Measurements from ENCODE around the gene MERTK. TPM values are rescaled to one million over a fixed set of nuclear protein-coding genes. Genes with fewer than 3 reads are reported as not detected.

The MERTK gene
- total RNA-seq, 1 experiment from 2014 or later = 8.7 TPM

DNA sequence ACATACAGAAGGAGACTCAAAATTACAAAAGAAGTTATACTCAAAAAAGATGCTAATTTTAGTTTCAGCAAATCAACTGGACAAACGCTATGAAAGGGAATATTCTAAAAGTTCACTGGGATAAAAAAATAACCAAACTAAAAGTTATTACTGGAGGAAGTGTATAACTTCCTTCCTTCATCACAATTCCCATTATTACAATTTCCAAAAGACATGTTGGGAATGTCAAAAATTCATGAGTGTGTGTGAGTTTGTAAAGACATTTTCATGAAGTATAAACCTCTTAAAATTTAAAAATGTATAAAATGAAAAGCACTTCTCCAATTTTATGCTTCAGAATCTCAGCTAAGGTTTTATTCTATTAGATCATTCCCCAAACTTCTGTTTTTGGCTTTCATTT is 67.8 kb downstream of the MERTK start:
- Histone ChIP-seq H3K4me3 (ENCODE audit: insufficient read depth, low read depth, low read length) (no peak overlapping the region), H3K27me3 (ENCODE audit: control insufficient read depth, insufficient read depth, low read length) (no peaks in the 10 kb centered on the region), H3K36me3 (replicated peaks; ENCODE audit: control insufficient read depth, insufficient read depth, low read length) (no peaks in the 10 kb centered on the region)
- DNase-seq = no peak

DNA sequence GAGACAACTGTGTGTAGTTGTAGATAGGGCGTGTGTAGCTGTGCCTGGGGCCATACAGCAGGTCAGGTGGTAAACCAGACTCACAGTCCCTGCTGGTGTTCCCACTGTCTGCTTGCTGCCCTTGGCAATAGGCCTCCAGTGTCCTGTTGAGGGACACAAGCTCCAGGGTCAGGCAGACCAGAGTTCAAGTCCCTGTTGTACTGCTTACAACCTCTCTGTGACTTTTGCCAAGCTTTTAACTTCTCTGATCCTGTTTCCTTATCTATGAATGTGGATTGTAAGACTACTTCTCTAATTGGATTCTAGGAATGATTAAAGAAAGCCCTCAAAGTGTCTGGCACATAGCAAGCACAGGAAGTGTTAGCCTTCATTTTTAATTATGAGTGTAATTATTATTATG is 68.6 kb downstream of the MERTK start:
- Histone ChIP-seq H3K27me3 (ENCODE audit: control insufficient read depth, insufficient read depth, low read length) (no peaks in the 10 kb centered on the region), H3K36me3 (replicated peaks; ENCODE audit: control insufficient read depth, insufficient read depth, low read length) (no peaks in the 10 kb centered on the region), H3K4me3 (ENCODE audit: insufficient read depth, low read depth, low read length) (no peak overlapping the region)
- no peak for DNase-seq

DNA sequence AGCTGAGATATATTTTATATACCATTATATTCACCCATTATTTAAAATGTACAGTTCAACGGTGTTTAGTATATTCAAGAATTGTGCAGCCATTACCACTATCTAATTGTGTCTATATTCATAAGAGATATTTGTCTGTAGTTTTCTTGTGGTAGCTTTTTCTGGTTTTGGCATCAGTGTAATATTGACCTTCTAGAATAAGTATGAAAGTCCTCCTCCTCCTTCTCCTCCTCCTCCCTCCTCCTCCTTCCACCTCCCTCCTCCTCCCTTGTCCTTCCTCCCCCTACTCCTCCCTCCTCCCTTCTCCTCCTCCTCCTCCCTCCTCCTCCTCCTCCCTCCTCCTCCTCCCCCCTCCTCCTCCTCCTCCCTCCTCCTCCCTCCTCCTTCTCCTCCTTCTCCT is 72.0 kb downstream of the MERTK start:
- Histone ChIP-seq H3K4me3 (ENCODE audit: insufficient read depth, low read depth, low read length) (no peak overlapping the region), H3K27me3 (ENCODE audit: control insufficient read depth, insufficient read depth, low read length) (no peaks in the 10 kb centered on the region), H3K36me3 (replicated peaks; ENCODE audit: control insufficient read depth, insufficient read depth, low read length) (no peaks in the 10 kb centered on the region; the same call in 1 of the 2 replicates)

DNA sequence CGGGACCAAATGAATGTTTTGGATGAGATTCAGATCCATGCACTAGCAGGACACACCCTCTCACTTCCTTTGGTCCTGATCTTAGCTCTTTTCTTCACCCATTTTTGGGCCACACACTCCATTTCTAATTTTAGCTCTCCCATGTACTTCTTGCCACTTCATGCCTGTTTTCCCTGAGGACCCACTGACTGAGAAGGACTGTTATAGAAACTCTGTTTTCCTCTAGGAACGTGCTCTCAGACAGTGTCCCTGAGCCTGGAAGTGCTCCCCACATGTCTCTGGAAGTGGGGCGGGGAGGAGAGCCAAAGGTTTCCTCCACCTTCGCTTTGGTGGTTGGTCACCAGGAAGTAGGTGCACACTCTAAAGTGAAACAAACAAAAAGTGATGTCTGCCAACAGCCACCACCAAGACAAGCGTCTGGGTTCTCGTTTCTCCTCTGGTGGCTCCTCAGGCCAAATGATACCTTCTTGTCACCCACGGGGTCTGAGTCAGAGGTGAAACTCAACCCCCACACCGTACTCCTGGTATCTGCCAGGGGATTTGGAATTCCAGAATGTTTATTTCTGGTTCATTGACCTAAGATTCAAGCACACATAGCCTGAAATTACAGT is 74.7 kb downstream of the MERTK start:
- H3K36me3 ChIP-seq (replicated peaks; ENCODE audit: control insufficient read depth, insufficient read depth, low read length) = no peaks in the 10 kb centered on the region; the same call in 1 of the 2 replicates

More for the DNA sequence above, 72.0 kb downstream of the MERTK start:
- DNase-seq = no peak

GRCh38 chr2:111973701-111974100 is 75.3 kb downstream of the MERTK start:
- Histone ChIP-seq H3K27me3 (ENCODE audit: control insufficient read depth, insufficient read depth, low read length) (no peaks in the 10 kb centered on the region), H3K4me3 (ENCODE audit: insufficient read depth, low read depth, low read length) (no peak overlapping the region), H3K36me3 (replicated peaks; ENCODE audit: control insufficient read depth, insufficient read depth, low read length) (no peaks in the 10 kb centered on the region; the same call in 1 of the 2 replicates)
- DNase-seq = no peak

More for the DNA sequence above, 74.7 kb downstream of the MERTK start:
- DNase-seq = no peak
- Histone ChIP-seq H3K27me3 (ENCODE audit: control insufficient read depth, insufficient read depth, low read length) (no peaks in the 10 kb centered on the region), H3K4me3 (ENCODE audit: insufficient read depth, low read depth, low read length) (no peak overlapping the region)

DNA sequence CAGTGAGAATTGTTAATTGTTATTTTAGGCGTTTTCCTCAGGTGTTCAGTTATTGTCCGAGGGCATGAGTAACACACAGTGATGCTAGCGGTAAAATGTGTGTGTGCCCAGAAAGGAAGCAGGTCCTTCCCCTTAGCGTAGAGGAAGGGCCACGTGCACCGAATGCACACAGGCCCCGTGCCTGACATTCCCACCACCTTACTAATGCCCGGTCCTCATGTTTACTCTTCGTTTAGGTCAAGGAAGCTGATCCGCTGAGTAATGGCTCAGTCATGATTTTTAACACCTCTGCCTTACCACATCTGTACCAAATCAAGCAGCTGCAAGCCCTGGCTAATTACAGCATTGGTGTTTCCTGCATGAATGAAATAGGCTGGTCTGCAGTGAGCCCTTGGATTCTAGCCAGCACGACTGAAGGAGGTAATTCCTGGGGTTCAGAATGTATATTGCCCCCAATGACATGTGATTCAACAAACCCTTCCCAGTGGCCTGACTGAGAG is 76.7 kb downstream of the MERTK start:
- Histone ChIP-seq H3K4me3 (ENCODE audit: insufficient read depth, low read depth, low read length) (no peak overlapping the region), H3K36me3 (replicated peaks; ENCODE audit: control insufficient read depth, insufficient read depth, low read length) (no peaks in the 10 kb centered on the region; the same call in 1 of the 2 replicates), H3K27me3 (ENCODE audit: control insufficient read depth, insufficient read depth, low read length) (no peaks in the 10 kb centered on the region)
- DNase-seq = no peak

DNA sequence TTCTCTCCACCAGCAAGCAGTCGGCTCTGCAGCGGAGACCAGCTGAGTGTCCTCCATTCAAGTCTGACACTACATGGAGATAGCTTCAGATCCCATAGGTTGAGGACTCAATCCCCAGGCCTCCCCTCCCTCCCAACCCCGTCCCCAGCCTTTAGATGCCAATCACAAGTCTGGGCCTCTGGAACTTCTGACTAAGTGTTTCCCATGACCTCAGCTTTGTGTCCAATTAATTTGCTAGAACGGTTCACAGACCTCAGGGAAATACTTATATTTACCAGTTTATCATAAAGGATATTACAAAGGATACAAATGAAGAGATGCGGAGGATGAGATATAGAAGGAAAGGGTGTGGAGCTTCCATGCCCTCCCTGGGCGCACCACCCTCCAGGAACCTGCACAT is 77.4 kb downstream of the MERTK start:
- no peaks in the 10 kb centered on the region for H3K27me3 ChIP-seq (ENCODE audit: control insufficient read depth, insufficient read depth, low read length)
- no peak for DNase-seq
- H3K4me3 ChIP-seq (ENCODE audit: insufficient read depth, low read depth, low read length) = no peak overlapping the region
- no peaks in the 10 kb centered on the region; the same call in 1 of the 2 replicates for H3K36me3 ChIP-seq (replicated peaks; ENCODE audit: control insufficient read depth, insufficient read depth, low read length)

GRCh38 chr2:111977240-111977639 is 78.8 kb downstream of the MERTK start:
- Histone ChIP-seq H3K36me3 (replicated peaks; ENCODE audit: control insufficient read depth, insufficient read depth, low read length) (no peaks in the 10 kb centered on the region; the same call in 1 of the 2 replicates), H3K4me3 (ENCODE audit: insufficient read depth, low read depth, low read length) (no peak overlapping the region), H3K27me3 (ENCODE audit: control insufficient read depth, insufficient read depth, low read length) (no peaks in the 10 kb centered on the region)
- DNase-seq = no peak

GRCh38 chr2:111978452-111979170 is 80.2 kb downstream of the MERTK start:
- H3K4me3 ChIP-seq (ENCODE audit: insufficient read depth, low read depth, low read length) = no peak overlapping the region
- DNase-seq = no peak
- H3K27me3 ChIP-seq (ENCODE audit: control insufficient read depth, insufficient read depth, low read length) = no peaks in the 10 kb centered on the region
- H3K36me3 ChIP-seq (replicated peaks; ENCODE audit: control insufficient read depth, insufficient read depth, low read length) = peaks cover 3% of the 10 kb centered on the region; the same call in 1 of the 2 replicates

DNA sequence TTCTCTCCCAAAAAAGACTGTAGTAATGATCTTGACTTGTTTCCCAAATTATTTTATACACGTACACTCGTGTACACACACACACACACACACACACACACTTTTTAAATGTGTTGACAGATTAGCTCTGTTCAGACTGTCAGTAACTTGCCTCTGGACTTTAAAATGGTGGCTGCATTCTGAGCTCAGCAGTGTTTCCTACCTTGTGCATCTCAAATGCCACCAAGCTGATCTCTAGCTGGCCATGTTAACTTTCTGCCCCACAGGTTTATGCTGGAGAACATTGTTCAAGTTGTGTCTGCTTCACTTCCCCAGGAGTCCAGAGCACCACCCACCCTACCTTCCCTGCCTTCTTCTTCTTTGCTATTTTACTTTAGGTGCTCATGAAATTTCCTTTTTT is 83.3 kb downstream of the MERTK start:
- Histone ChIP-seq H3K36me3 (replicated peaks; ENCODE audit: control insufficient read depth, insufficient read depth, low read length) (peaks cover 3% of the 10 kb centered on the region; the same call in 1 of the 2 replicates), H3K27me3 (ENCODE audit: control insufficient read depth, insufficient read depth, low read length) (no peaks in the 10 kb centered on the region), H3K4me3 (ENCODE audit: insufficient read depth, low read depth, low read length) (no peak overlapping the region)
- DNase-seq = no peak

GRCh38 chr2:111982822-111983221 is 84.4 kb downstream of the MERTK start:
- no peak for DNase-seq
- H3K27me3 ChIP-seq (ENCODE audit: control insufficient read depth, insufficient read depth, low read length) = no peaks in the 10 kb centered on the region
- no peak overlapping the region for H3K4me3 ChIP-seq (ENCODE audit: insufficient read depth, low read depth, low read length)
- H3K36me3 ChIP-seq (replicated peaks; ENCODE audit: control insufficient read depth, insufficient read depth, low read length) = peaks cover 3% of the 10 kb centered on the region; the same call in 1 of the 2 replicates

- no peak overlapping the region for H3K4me3 ChIP-seq (ENCODE audit: insufficient read depth, low read depth, low read length)
- no peak for DNase-seq
- H3K27me3 ChIP-seq (ENCODE audit: control insufficient read depth, insufficient read depth, low read length) = no peaks in the 10 kb centered on the region
- H3K36me3 ChIP-seq (replicated peaks; ENCODE audit: control insufficient read depth, insufficient read depth, low read length) = peaks cover 3% of the 10 kb centered on the region; the same call in 1 of the 2 replicates
Observed at GRCh38 chr2:111983478-111984212, 85.2 kb downstream of the MERTK start.

DNA sequence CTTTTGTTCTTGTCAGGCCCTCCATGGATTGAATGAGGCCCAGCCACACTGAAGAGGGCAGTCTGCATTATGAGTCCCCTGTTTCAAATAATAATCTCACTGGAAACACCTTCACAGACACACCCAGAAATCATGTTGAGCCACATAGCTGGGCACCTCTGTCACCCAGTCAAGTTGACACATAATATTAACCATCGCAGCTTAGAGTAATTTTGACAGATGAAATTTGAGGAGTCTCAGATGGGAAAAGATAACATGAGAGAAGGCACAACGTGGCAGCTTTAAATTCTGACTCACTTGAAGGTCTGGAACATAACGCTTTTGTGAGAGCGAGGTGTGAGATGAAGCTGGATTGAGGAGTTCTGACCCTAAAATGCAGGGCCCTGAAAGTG is 85.8 kb downstream of the MERTK start:
- DNase-seq = no peak
- Histone ChIP-seq H3K36me3 (replicated peaks; ENCODE audit: control insufficient read depth, insufficient read depth, low read length) (peaks cover 3% of the 10 kb centered on the region; the same call in 1 of the 2 replicates), H3K27me3 (ENCODE audit: control insufficient read depth, insufficient read depth, low read length) (no peaks in the 10 kb centered on the region), H3K4me3 (ENCODE audit: insufficient read depth, low read depth, low read length) (no peak overlapping the region)

- peaks cover 3% of the 10 kb centered on the region; the same call in 1 of the 2 replicates for H3K36me3 ChIP-seq (replicated peaks; ENCODE audit: control insufficient read depth, insufficient read depth, low read length)
- DNase-seq = no peak
- H3K27me3 ChIP-seq (ENCODE audit: control insufficient read depth, insufficient read depth, low read length) = no peaks in the 10 kb centered on the region
- no peak overlapping the region for H3K4me3 ChIP-seq (ENCODE audit: insufficient read depth, low read depth, low read length)
Observed at GRCh38 chr2:111985514-111985913, 87.1 kb downstream of the MERTK start.
